Fibroblast of upper back skin (primary cell): ENCODE results near the gene AFG3L2.
"Not testable (repeated sequence)": the region's sequence is repeated elsewhere in the genome, so short reads cannot be mapped to it uniquely, and the experiment has no call there.

Experiments
- DNase-seq: peaks from one replicate; pipeline ENCODE4 v3.0.0-alpha.2; 2013

AFG3L2 gene

GRCh38 chr18:12394428-12394827 lies 17.4 kb upstream of the AFG3L2 start:
- DNase-seq: no peak

GRCh38 chr18:12393998-12394397 lies 17.0 kb upstream of the AFG3L2 start:
- no peak for DNase-seq

GRCh38 chr18:12393510-12393909 lies 16.5 kb upstream of the AFG3L2 start:
- DNase-seq: no peak

- peak; percentile 71 for DNase-seq
Measured at GRCh38 chr18:12391487-12392165, 14.6 kb upstream of the AFG3L2 start.

GRCh38 chr18:12388442-12388841 lies 11.4 kb upstream of the AFG3L2 start:
- DNase-seq: no peak

- DNase-seq: no peak
Measured at GRCh38 chr18:12384261-12384660, 7.2 kb upstream of the AFG3L2 start.

- not testable (repeated sequence) for DNase-seq
Measured at GRCh38 chr18:12383759-12384158, 6.7 kb upstream of the AFG3L2 start.

- not testable (repeated sequence) for DNase-seq
Measured at GRCh38 chr18:12382221-12382814, 5.3 kb upstream of the AFG3L2 start.

GRCh38 chr18:12378198-12378558 lies 1.2 kb upstream of the AFG3L2 start:
- DNase-seq: not testable (repeated sequence)

GRCh38 chr18:12377556-12378197 lies 650 bp upstream of the AFG3L2 start:
- peak; percentile 98 for DNase-seq

GRCh38 chr18:12376034-12376753 lies 833 bp downstream of the AFG3L2 start:
- DNase-seq: no peak

- no peak for DNase-seq
Measured at GRCh38 chr18:12374401-12374800, 2.6 kb downstream of the AFG3L2 start.

- DNase-seq: no peak
Measured at GRCh38 chr18:12373771-12374116, 3.3 kb downstream of the AFG3L2 start.

GRCh38 chr18:12373116-12373770 lies 3.8 kb downstream of the AFG3L2 start:
- DNase-seq: no peak

- no peak for DNase-seq
Measured at GRCh38 chr18:12372406-12372805, 4.6 kb downstream of the AFG3L2 start.

- no peak for DNase-seq
Measured at GRCh38 chr18:12371590-12371989, 5.4 kb downstream of the AFG3L2 start.

- DNase-seq: no peak
Measured at GRCh38 chr18:12369211-12369610, 7.8 kb downstream of the AFG3L2 start.

- DNase-seq: no peak
Measured at GRCh38 chr18:12366784-12367183, 10.2 kb downstream of the AFG3L2 start.

- DNase-seq: no peak
Measured at GRCh38 chr18:12366379-12366778, 10.6 kb downstream of the AFG3L2 start.

- no peak for DNase-seq
Measured at GRCh38 chr18:12362473-12363174, 14.4 kb downstream of the AFG3L2 start.

- no peak for DNase-seq
Measured at GRCh38 chr18:12361770-12362378, 15.2 kb downstream of the AFG3L2 start.

GRCh38 chr18:12359515-12359927 lies 17.5 kb downstream of the AFG3L2 start:
- no peak for DNase-seq
